ENCODE measurements around the gene STIM2.

Gene STIM2

GRCh38 chr4:26813698-26814097 is 46.9 kb upstream of the STIM2 start:
- no peak overlapping the region for H3K4me3 ChIP-seq (ENCODE audit: low read length, poor library complexity, severe bottlenecking)
- no peaks in the 10 kb centered on the region for H3K9me2 ChIP-seq (replicated peaks; ENCODE audit: low read depth, low read length)
- no peak overlapping the region for H3K4me2 ChIP-seq (ENCODE audit: low read depth, low read length, poor library complexity, severe bottlenecking)
- no peak overlapping the region for H3K9ac ChIP-seq (ENCODE audit: low read depth, low read length, poor library complexity, severe bottlenecking)
- peaks cover 8% of the 10 kb centered on the region for H3K4me1 ChIP-seq (ENCODE audit: insufficient read depth, low read length, poor library complexity, severe bottlenecking)
- no peaks in the 10 kb centered on the region for H3K79me2 ChIP-seq (ENCODE audit: insufficient read depth, low read length)
- peaks cover 23% of the 10 kb centered on the region for H3K27me3 ChIP-seq (ENCODE audit: insufficient read depth, low read length, poor library complexity, severe bottlenecking)
- H4K20me1 ChIP-seq (ENCODE audit: insufficient read depth, low read length, poor library complexity, severe bottlenecking): no peaks in the 10 kb centered on the region
- H3F3A ChIP-seq (ENCODE audit: low read depth): no peaks in the 10 kb centered on the region
- H2AFZ ChIP-seq (ENCODE audit: low read length): no peak overlapping the region
- H3K9me3 ChIP-seq (ENCODE audit: insufficient read depth, low read depth, low read length): no peaks in the 10 kb centered on the region
- TF ChIP-seq, protein P1, sequence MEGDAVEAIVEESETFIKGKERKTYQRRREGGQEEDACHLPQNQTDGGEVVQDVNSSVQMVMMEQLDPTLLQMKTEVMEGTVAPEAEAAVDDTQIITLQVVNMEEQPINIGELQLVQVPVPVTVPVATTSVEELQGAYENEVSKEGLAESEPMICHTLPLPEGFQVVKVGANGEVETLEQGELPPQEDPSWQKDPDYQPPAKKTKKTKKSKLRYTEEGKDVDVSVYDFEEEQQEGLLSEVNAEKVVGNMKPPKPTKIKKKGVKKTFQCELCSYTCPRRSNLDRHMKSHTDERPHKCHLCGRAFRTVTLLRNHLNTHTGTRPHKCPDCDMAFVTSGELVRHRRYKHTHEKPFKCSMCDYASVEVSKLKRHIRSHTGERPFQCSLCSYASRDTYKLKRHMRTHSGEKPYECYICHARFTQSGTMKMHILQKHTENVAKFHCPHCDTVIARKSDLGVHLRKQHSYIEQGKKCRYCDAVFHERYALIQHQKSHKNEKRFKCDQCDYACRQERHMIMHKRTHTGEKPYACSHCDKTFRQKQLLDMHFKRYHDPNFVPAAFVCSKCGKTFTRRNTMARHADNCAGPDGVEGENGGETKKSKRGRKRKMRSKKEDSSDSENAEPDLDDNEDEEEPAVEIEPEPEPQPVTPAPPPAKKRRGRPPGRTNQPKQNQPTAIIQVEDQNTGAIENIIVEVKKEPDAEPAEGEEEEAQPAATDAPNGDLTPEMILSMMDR (conservative IDR thresholded peaks at IDR 0.05; ENCODE audit: low read length): no peak
- TF ChIP-seq EZH2phosphoT487 (IDR thresholded peaks at IDR 0.05; ENCODE audit: borderline replicate concordance): no peak
- no peaks in the 10 kb centered on the region for H3K36me3 ChIP-seq (ENCODE audit: insufficient read depth, low read length)

DNA sequence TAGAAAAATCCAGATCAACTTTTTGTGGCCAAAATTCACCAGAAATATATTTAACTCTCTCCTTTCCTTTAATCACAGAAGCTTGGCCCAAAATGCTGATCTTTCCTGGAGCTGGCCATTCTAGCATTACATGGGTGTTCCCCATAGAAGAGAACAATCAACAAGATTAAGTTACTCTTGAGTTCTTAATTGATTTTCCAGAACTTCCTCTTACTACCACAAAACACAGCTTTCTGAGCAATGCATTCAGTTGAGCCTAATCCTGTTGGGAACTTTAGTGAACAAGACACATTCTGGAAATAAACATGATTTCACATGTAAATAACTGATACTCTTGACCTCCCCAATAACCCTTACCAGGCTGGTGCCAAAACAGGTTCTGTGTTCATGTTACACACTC is 45.4 kb upstream of the STIM2 start:
- H3K4me2 ChIP-seq (ENCODE audit: low read depth, low read length, poor library complexity, severe bottlenecking): no peak overlapping the region
- TF ChIP-seq EZH2phosphoT487 (IDR thresholded peaks at IDR 0.05; ENCODE audit: borderline replicate concordance): no peak
- TF ChIP-seq, protein P1 (conservative IDR thresholded peaks at IDR 0.05; ENCODE audit: low read length): no peak
- H4K20me1 ChIP-seq (ENCODE audit: insufficient read depth, low read length, poor library complexity, severe bottlenecking): no peaks in the 10 kb centered on the region
- H3K9ac ChIP-seq (ENCODE audit: low read depth, low read length, poor library complexity, severe bottlenecking): no peak overlapping the region
- no peaks in the 10 kb centered on the region for H3K9me2 ChIP-seq (replicated peaks; ENCODE audit: low read depth, low read length)
- no peak overlapping the region for H3K4me3 ChIP-seq (ENCODE audit: low read length, poor library complexity, severe bottlenecking)
- no peaks in the 10 kb centered on the region for H3F3A ChIP-seq (ENCODE audit: low read depth)
- peaks cover 8% of the 10 kb centered on the region for H3K4me1 ChIP-seq (ENCODE audit: insufficient read depth, low read length, poor library complexity, severe bottlenecking)
- no peak overlapping the region for H2AFZ ChIP-seq (ENCODE audit: low read length)
- no peaks in the 10 kb centered on the region for H3K9me3 ChIP-seq (ENCODE audit: insufficient read depth, low read depth, low read length)
- no peaks in the 10 kb centered on the region for H3K36me3 ChIP-seq (ENCODE audit: insufficient read depth, low read length)
- H3K27me3 ChIP-seq (ENCODE audit: insufficient read depth, low read length, poor library complexity, severe bottlenecking): peaks cover 19% of the 10 kb centered on the region
- H3K79me2 ChIP-seq (ENCODE audit: insufficient read depth, low read length): no peaks in the 10 kb centered on the region

- H3K9ac ChIP-seq (ENCODE audit: low read depth, low read length, poor library complexity, severe bottlenecking): no peak overlapping the region
- peaks cover 8% of the 10 kb centered on the region for H3K4me1 ChIP-seq (ENCODE audit: insufficient read depth, low read length, poor library complexity, severe bottlenecking)
- H3K36me3 ChIP-seq (ENCODE audit: insufficient read depth, low read length): no peaks in the 10 kb centered on the region
- no peak overlapping the region for H3K4me3 ChIP-seq (ENCODE audit: low read length, poor library complexity, severe bottlenecking)
- H2AFZ ChIP-seq (ENCODE audit: low read length): no peak overlapping the region
- no peaks in the 10 kb centered on the region for H3K9me2 ChIP-seq (replicated peaks; ENCODE audit: low read depth, low read length)
- peaks cover 17% of the 10 kb centered on the region for H3K27me3 ChIP-seq (ENCODE audit: insufficient read depth, low read length, poor library complexity, severe bottlenecking)
- H3K79me2 ChIP-seq (ENCODE audit: insufficient read depth, low read length): no peaks in the 10 kb centered on the region
- H3F3A ChIP-seq (ENCODE audit: low read depth): no peaks in the 10 kb centered on the region
- H4K20me1 ChIP-seq (ENCODE audit: insufficient read depth, low read length, poor library complexity, severe bottlenecking): no peaks in the 10 kb centered on the region
- H3K4me2 ChIP-seq (ENCODE audit: low read depth, low read length, poor library complexity, severe bottlenecking): no peak overlapping the region
- TF ChIP-seq EZH2phosphoT487 (IDR thresholded peaks at IDR 0.05; ENCODE audit: borderline replicate concordance): no peak
- TF ChIP-seq, protein P1 (conservative IDR thresholded peaks at IDR 0.05; ENCODE audit: low read length): no peak
- H3K9me3 ChIP-seq (ENCODE audit: insufficient read depth, low read depth, low read length): no peaks in the 10 kb centered on the region
Observed at GRCh38 chr4:26815706-26816105, 44.9 kb upstream of the STIM2 start.
